Body of pancreas (tissue), 4 donors: Measurements from ENCODE around the gene GOLGA8S.

Experiments used
- CTCF ChIP-seq, 7 experiments: fragments of 450-650 bp in 4 of 7; fragments of 200-600 bp in 3 of 7; sonication (generic) in 3 of 7; IDR thresholded peaks; one replicate each; pipeline ENCODE4 v1.5.1; 2016 to 2019; ENCODE audit warnings: antibody characterized with exemption in 7 of 7
- POLR2A ChIP-seq, 3 donors: fragments of 450-650 bp; IDR thresholded peaks; one replicate each; pipeline ENCODE4 v1.6.1; 2016; ENCODE audit warnings: antibody characterized with exemption in 3 of 3, mild to moderate bottlenecking in 2 of 3

GRCh38 chr15:23402140-23402539, 47.6 kb downstream of the GOLGA8S start:
- TF ChIP-seq CTCF (IDR thresholded peaks at IDR 0.05) (no peak), POLR2A (IDR thresholded peaks at IDR 0.05) (no peak)
